T-cell (primary cell): Measurements from ENCODE around the gene GREB1. TPM values are rescaled to one million over a fixed set of nuclear protein-coding genes. Genes with fewer than 3 reads are reported as not detected.

ENCODE experiments used
- total RNA-seq, 35 experiments: library from RNA in 6 of 35; stranded (reverse) in 6 of 35; fragments of 120-200 nt in 1 of 35; gene quantifications; one replicate each; pipeline versions ENCODE4 v1.2.1 to v1.2.4 and lab custom pipeline; 2013 to 2026

The GREB1 gene
- total RNA-seq, 5 donors from 2014 or later (not counting 1 experiment from before 2014, with no cell fraction given): 0.23 to 1.2 (median 0.63) TPM

Other genes with a start within 250 kb of the GREB1 start
- gene ROCK2, start 189.4 kb upstream of the GREB1 start, total RNA-seq: 10 to 100 TPM; 15.5 to 22.3 (median 18.6) TPM
- gene E2F6, start 67.9 kb upstream of the GREB1 start, total RNA-seq: 1 to 10 TPM; 4.8 to 9.5 (median 9.1) TPM
- gene NTSR2, start 136.2 kb downstream of the GREB1 start, total RNA-seq: not detected
- 100 to 1,000 TPM in 2 of 5 donors, 10 to 100 TPM in 3; 67.1 to 102 (median 88.0) TPM for gene LPIN1, start 212.6 kb downstream of the GREB1 start, total RNA-seq